ENCODE results near the gene UBA3. TPM values are rescaled to one million over a fixed set of nuclear protein-coding genes. Genes with fewer than 3 reads are reported as not detected.

UBA3 gene
- 74.9 and 107 TPM in 2 replicates for total RNA-seq

GRCh38 chr3:69080233-69080920 is at the start of gene UBA3:
UBA3 (minus strand) TSS chr3:69080365; CDS start chr3:69080353, 12 bp downstream.

GRCh38 chr3:69122403-69122802 is 42.2 kb upstream of the UBA3 start, which contains the start of gene LMOD3:
LMOD3 (minus strand) TSS chr3:69122595; CDS start chr3:69122386, 209 bp downstream.

GRCh38 chr3:69084326-69085167 is 4.4 kb upstream of the UBA3 start, which contains the start of gene ARL6IP5:
ARL6IP5 (plus strand) TSS chr3:69084937; CDS start chr3:69085048, 111 bp downstream.

GRCh38 chr3:69051756-69052471 is 28.3 kb downstream of the UBA3 start, which contains the start of gene TMF1:
TMF1 (minus strand) TSS chr3:69052333; CDS start chr3:69052086, 247 bp downstream.

GRCh38 chr3:69013253-69014021 is 66.7 kb downstream of the UBA3 start, which contains the start of gene EOGT:
EOGT (minus strand) TSS chr3:69013684; CDS start chr3:69009846, 3,838 bp downstream.

Other genes with a start within 250 kb of the UBA3 start
- gene TAFA4, start 147.8 kb downstream of the UBA3 start, total RNA-seq = not detected in 2 replicates
- 41.0 and 44.1 TPM in 2 replicates for gene EOGT, start 66.7 kb downstream of the UBA3 start, total RNA-seq
- 50.2 and 51.9 TPM in 2 replicates for gene TMF1, start 28.0 kb downstream of the UBA3 start, total RNA-seq
- gene ARL6IP5, start 4.6 kb upstream of the UBA3 start, total RNA-seq = 163 and 218 TPM in 2 replicates
- gene LMOD3, start 42.2 kb upstream of the UBA3 start, total RNA-seq = under 0.01 and 0.15 TPM in 2 replicates